ENCODE data around the gene KCNJ8. TPM values are rescaled to one million over a fixed set of nuclear protein-coding genes. Genes with fewer than 3 reads are reported as not detected.
A peak's percentile ranks its signal among the peaks of the same experiment; 100 is the strongest.

KCNJ8 gene
- total and polyA plus RNA-seq, 11 donors, result 17.0 to 147 (median 56.5) TPM

DNA sequence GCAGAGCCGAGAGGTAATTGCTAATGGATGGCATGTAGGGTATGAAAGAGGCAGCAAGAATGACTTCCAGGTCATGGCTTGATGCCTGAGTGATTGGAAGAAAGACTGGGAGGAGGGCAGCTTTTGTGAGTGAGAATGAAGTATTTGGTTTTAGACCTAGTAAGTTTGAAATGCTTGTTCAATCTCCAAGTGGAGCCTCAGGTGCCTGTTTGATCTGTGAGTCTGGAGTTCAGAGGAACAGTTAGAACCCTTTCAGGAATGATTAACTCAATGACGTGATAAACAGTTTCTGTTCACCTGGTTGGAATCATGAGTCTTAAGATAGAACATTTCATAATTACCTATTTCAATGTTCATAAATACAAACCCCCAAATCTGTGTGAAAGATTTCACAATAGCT, 10.4 kb downstream of the KCNJ8 start:
- 69 to 77% (median 71%) methylated on average over 2 of the region's 2 CpGs for WGBS, 4 donors
- peaks cover 0 to 18% (median under 1%) of the 10 kb centered on the region in 12 donors for H3K4me1 ChIP-seq
- ATAC-seq (no peak), DNase-seq (no peak)
- H3K36me3 ChIP-seq, result peaks cover 0 to 47% (median 13%) of the 10 kb centered on the region in 9 donors
- H3K27ac ChIP-seq, result peak overlapping the region in 1 of 12 donors; percentile 29
- intact Hi-C loops (cut with DNase I), result loop anchor here in 3 of 10 donors (5.0 kb wide), 2 partner anchors 52 to 57 kb away; no protein-coding TSS in a partner anchor
- H3K27me3 ChIP-seq, result no peaks in the 10 kb centered on the region
- H3K4me3 ChIP-seq, result no peak overlapping the region
- no peaks in the 10 kb centered on the region for H3K9me3 ChIP-seq
- no peak for TF ChIP-seq POLR2A (IDR thresholded peaks at IDR 0.05)
- TF ChIP-seq, protein P1, sequence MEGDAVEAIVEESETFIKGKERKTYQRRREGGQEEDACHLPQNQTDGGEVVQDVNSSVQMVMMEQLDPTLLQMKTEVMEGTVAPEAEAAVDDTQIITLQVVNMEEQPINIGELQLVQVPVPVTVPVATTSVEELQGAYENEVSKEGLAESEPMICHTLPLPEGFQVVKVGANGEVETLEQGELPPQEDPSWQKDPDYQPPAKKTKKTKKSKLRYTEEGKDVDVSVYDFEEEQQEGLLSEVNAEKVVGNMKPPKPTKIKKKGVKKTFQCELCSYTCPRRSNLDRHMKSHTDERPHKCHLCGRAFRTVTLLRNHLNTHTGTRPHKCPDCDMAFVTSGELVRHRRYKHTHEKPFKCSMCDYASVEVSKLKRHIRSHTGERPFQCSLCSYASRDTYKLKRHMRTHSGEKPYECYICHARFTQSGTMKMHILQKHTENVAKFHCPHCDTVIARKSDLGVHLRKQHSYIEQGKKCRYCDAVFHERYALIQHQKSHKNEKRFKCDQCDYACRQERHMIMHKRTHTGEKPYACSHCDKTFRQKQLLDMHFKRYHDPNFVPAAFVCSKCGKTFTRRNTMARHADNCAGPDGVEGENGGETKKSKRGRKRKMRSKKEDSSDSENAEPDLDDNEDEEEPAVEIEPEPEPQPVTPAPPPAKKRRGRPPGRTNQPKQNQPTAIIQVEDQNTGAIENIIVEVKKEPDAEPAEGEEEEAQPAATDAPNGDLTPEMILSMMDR (IDR thresholded peaks at IDR 0.05), result no peak

DNA sequence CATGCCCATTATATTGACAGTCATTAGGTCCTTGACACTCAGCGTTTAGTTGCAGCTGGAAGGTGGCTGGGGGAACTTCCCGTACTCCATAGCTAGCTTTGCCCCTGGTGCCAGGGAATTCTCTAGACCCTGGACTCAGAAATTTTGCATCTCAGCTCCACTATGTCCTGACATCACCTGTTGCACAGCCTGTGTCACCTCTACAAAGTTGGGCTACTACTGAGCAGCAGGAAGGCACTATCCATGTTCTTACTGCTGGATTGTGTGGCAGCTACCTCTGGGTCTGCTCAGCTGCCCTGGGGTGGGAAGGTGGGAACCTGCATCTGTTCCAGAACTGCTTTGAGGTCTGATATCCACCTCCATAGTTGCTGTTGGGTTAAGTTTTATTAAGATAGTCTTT, 11.0 kb downstream of the KCNJ8 start:
- intact Hi-C loops (cut with DNase I), result loop anchor here in 3 of 10 donors (5.0 kb wide), 2 partner anchors 51 to 56 kb away; no protein-coding TSS in a partner anchor
- Histone ChIP-seq H3K9me3 (no peaks in the 10 kb centered on the region), H3K4me3 (no peak overlapping the region), H3K27ac (peak overlapping the region in 3 of 12 donors; percentile 8 to 29 (median 28)), H3K36me3 (peaks cover 0 to 42% (median 13%) of the 10 kb centered on the region in 9 donors), H3K4me1 (peaks cover 0 to 17% (median 0%) of the 10 kb centered on the region in 12 donors), H3K27me3 (no peaks in the 10 kb centered on the region)
- ATAC-seq, result peak in 2 of 4 donors; percentile 11 to 43
- DNase-seq, result no peak
- no peak for TF ChIP-seq POLR2A (IDR thresholded peaks at IDR 0.05)
- TF ChIP-seq, protein P1 (IDR thresholded peaks at IDR 0.05), result no peak
- 79 to 82% (median 81%) methylated on average over 1 to 2 of the region's 2 CpGs for WGBS, 4 donors

DNA sequence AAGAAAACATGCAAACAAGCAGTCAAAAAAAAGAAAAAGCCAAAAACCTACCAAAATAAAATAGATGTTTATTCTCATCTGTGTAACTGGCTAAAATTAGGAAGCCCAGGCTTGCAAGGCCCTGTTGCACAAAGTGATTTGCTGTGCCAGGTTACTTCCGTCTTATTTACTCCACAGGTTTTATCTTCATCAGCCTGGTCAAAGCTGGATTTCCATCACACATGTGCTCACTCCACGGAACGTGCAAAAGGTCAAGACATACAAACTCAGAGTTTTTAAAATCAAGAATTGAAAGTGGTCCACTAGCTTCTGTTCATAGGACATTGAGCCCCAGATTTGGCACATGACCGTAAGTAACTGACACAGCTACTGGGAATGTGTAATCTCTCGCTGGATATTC, 14.8 kb downstream of the KCNJ8 start:
- DNase-seq (no peak), ATAC-seq (no peak)
- intact Hi-C loops (cut with DNase I), result loop anchor here in 3 of 10 donors (5.0 kb wide), 2 partner anchors 47 to 52 kb away; no protein-coding TSS in a partner anchor
- Histone ChIP-seq H3K36me3 (peaks cover 0 to 8% (median under 1%) of the 10 kb centered on the region in 9 donors), H3K4me3 (no peak overlapping the region), H3K4me1 (peaks cover 0 to 11% (median 0%) of the 10 kb centered on the region in 12 donors), H3K27ac (no peak overlapping the region), H3K9me3 (no peaks in the 10 kb centered on the region), H3K27me3 (no peaks in the 10 kb centered on the region)
- TF ChIP-seq, protein P1 (IDR thresholded peaks at IDR 0.05), result no peak
- TF ChIP-seq POLR2A (IDR thresholded peaks at IDR 0.05), result no peak
- 85 to 90% (median 88%) methylated on average over 5 of the region's 5 CpGs for WGBS, 4 donors

DNA sequence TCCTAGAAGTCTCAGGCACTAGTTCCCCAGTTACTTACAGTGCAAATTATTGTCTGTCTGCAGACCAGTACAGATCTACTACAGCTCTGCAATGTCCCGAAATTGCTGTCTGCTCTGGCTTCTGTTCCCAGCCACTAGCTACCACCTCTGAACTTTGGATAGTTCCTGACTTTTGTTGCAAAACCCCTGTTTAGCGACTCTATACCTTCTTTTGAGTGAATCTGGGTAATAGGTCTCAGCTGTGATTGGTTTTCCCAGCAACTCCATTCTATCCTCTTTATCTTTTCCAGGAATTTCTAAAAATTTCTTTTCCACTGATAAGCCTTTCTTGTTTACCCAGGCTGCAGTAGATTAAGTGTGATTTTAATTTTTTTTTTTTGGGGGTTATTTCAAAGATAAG, 16.8 kb downstream of the KCNJ8 start:
- Histone ChIP-seq H3K9me3 (no peaks in the 10 kb centered on the region), H3K4me3 (no peak overlapping the region), H3K27me3 (no peaks in the 10 kb centered on the region), H3K4me1 (peaks cover 0 to 11% (median 0%) of the 10 kb centered on the region in 12 donors), H3K36me3 (no peaks in the 10 kb centered on the region), H3K27ac (peak overlapping the region in 1 of 12 donors; percentile 10)
- DNase-seq, result no peak
- no peak for TF ChIP-seq POLR2A (IDR thresholded peaks at IDR 0.05)
- TF ChIP-seq, protein P1 (IDR thresholded peaks at IDR 0.05), result no peak
- WGBS, 4 donors, result 60 to 67% (median 63%) methylated on average over 2 of the region's 2 CpGs
- ATAC-seq, result no peak
- intact Hi-C loops (cut with DNase I), result no loop called here

All from heart left ventricle (tissue), 16 donors.